ENCODE data around the gene MED16.

DNA sequence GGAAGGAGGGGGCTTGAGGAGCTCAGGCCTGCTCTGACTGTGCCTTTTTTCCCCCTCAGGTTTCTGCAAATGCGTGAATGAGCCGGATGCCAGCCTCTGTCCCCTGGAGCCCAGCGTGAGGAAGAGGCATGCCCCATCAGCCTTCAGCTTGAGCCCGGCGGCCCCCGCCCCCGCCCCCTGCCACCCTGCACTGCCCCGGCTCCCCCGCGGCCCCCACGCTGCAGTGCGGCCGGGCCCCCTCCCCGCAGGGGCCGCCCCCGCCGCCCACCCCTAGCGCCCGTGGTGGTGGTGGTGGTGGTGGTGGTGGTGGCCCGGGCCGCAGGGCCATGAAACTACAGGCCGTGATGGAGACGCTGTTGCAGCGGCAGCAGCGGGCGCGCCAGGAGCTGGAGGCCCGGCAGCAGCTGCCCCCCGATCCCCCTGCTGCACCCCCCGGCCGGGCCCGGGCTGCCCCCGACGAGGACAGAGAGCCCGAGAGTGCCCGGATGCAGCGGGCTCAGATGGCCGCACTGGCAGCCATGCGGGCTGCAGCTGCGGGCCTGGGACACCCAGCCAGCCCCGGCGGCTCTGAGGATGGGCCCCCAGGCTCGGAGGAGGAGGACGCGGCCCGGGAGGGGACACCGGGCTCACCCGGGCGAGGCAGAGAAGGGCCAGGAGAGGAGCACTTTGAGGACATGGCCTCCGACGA lies 36.4 kb upstream of the MED16 start:
- TF ChIP-seq, protein P1, sequence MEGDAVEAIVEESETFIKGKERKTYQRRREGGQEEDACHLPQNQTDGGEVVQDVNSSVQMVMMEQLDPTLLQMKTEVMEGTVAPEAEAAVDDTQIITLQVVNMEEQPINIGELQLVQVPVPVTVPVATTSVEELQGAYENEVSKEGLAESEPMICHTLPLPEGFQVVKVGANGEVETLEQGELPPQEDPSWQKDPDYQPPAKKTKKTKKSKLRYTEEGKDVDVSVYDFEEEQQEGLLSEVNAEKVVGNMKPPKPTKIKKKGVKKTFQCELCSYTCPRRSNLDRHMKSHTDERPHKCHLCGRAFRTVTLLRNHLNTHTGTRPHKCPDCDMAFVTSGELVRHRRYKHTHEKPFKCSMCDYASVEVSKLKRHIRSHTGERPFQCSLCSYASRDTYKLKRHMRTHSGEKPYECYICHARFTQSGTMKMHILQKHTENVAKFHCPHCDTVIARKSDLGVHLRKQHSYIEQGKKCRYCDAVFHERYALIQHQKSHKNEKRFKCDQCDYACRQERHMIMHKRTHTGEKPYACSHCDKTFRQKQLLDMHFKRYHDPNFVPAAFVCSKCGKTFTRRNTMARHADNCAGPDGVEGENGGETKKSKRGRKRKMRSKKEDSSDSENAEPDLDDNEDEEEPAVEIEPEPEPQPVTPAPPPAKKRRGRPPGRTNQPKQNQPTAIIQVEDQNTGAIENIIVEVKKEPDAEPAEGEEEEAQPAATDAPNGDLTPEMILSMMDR (IDR thresholded peaks at IDR 0.05) = no peak
- no peak for TF ChIP-seq EP300 (IDR thresholded peaks at IDR 0.05)
